OCI-LY1 (cell line): ENCODE data around the gene PLD1.
"Not testable (repeated sequence)": the region's sequence is repeated elsewhere in the genome, so short reads cannot be mapped to it uniquely, and the experiment has no call there.

ENCODE experiments used
- H2AFZ ChIP-seq: fragments of 200-600 bp; sonication (generic), shearing (Covaris generic); 2 replicates; pipeline ENCODE4 v1.6.0; 2014; ENCODE audit warnings: antibody characterized with exemption, mild to moderate bottlenecking, low read length
- H3F3A ChIP-seq: fragments of 200-600 bp; sonication (generic), shearing (Covaris generic); 2 replicates; pipeline ENCODE4 v1.6.0; 2014; ENCODE audit warnings: mild to moderate bottlenecking, antibody characterized with exemption, low read length, moderate library complexity; ENCODE audit not compliant: insufficient read depth
- H3K27ac ChIP-seq: fragments of 200-600 bp; sonication (generic); 2 replicates; pipeline ENCODE4 v1.5.1; 2014; ENCODE audit warnings: low read length, mixed run types, mild to moderate bottlenecking, low read depth; ENCODE audit not compliant: poor library complexity, severe bottlenecking
- H3K27me3 ChIP-seq: fragments of 200-600 bp; sonication (generic); 2 replicates; pipeline ENCODE4 v1.6.0; 2014; ENCODE audit warnings: antibody characterized with exemption, mild to moderate bottlenecking, low read length, moderate library complexity; ENCODE audit not compliant: insufficient read depth
- H3K36me3 ChIP-seq: fragments of 200-600 bp; sonication (generic); 2 replicates; pipeline ENCODE4 v1.6.1; 2014; ENCODE audit warnings: mild to moderate bottlenecking, antibody characterized with exemption, low read length, moderate library complexity, mixed read lengths; ENCODE audit not compliant: insufficient read depth
- H3K4me1 ChIP-seq: fragments of 200-600 bp; sonication (generic); 2 replicates; pipeline ENCODE4 v1.5.1; 2014; ENCODE audit warnings: mild to moderate bottlenecking, low read length, moderate library complexity; ENCODE audit not compliant: insufficient read depth, severe bottlenecking
- H3K4me2 ChIP-seq: fragments of 200-600 bp; sonication (generic), shearing (Covaris generic); 2 replicates; pipeline ENCODE4 v1.6.1; 2014; ENCODE audit warnings: low read length
- H3K4me3 ChIP-seq: fragments of 200-600 bp; sonication (generic); 2 replicates; pipeline ENCODE4 v1.5.1; 2014; ENCODE audit warnings: low read length, low read depth, mild to moderate bottlenecking, mixed read lengths; ENCODE audit not compliant: poor library complexity, severe bottlenecking
- H3K79me2 ChIP-seq: fragments of 200-600 bp; shearing (Covaris generic); 2 replicates; pipeline ENCODE4 v1.6.1; 2016; ENCODE audit warnings: mixed run types, low read length, mixed read lengths; ENCODE audit not compliant: insufficient read depth
- H3K9ac ChIP-seq: fragments of 200-600 bp; sonication (generic), shearing (Covaris generic); 2 replicates; pipeline ENCODE4 v1.6.1; 2014; ENCODE audit warnings: mild to moderate bottlenecking, low read length, mixed read lengths
- H3K9me2 ChIP-seq: fragments of 200-600 bp; sonication (generic), shearing (Covaris generic); 2 replicates; pipeline ENCODE4 v1.6.1; 2014; ENCODE audit warnings: low read depth, mild to moderate bottlenecking, low read length, mixed read lengths
- H3K9me3 ChIP-seq: fragments of 200-600 bp; shearing (Covaris generic); 2 replicates; pipeline ENCODE4 v1.6.1; 2014; ENCODE audit warnings: low read length, mixed read lengths
- H4K20me1 ChIP-seq: fragments of 200-600 bp; sonication (generic), shearing (Covaris generic); 2 replicates; pipeline ENCODE4 v1.6.0; 2016; ENCODE audit warnings: mild to moderate bottlenecking, low read length; ENCODE audit not compliant: insufficient read depth
- CTCF ChIP-seq: fragments of 200-600 bp; sonication (generic), shearing (Covaris generic); IDR thresholded peaks from 2 replicates; pipeline ENCODE4 v1.5.1; 2017; ENCODE audit warnings: mild to moderate bottlenecking, antibody characterized with exemption, low read length, moderate library complexity, mixed read lengths
- EZH2 ChIP-seq: fragments of 200-600 bp; sonication (generic), shearing (Covaris generic); IDR thresholded peaks from 2 replicates; pipeline ENCODE4 v1.8.0; 2017; ENCODE audit warnings: borderline replicate concordance, mixed run types, mild to moderate bottlenecking, antibody characterized with exemption, low read length, moderate library complexity, mixed read lengths

The PLD1 gene

GRCh38 chr3:171636666-171637065 lies 173.6 kb downstream of the PLD1 start:
- Histone ChIP-seq H3K36me3 (no peaks in the 10 kb centered on the region), H4K20me1 (no peaks in the 10 kb centered on the region), H3K79me2 (no peaks in the 10 kb centered on the region), H2AFZ (no peak overlapping the region), H3K9ac (no peak overlapping the region), H3K27me3 (no peaks in the 10 kb centered on the region), H3F3A (no peaks in the 10 kb centered on the region), H3K4me3 (no peak overlapping the region), H3K9me3 (no peaks in the 10 kb centered on the region), H3K27ac (no peak overlapping the region), H3K9me2 (no peaks in the 10 kb centered on the region), H3K4me1 (no peaks in the 10 kb centered on the region), H3K4me2 (no peak overlapping the region)
- no peak for TF ChIP-seq CTCF
- TF ChIP-seq EZH2, result no peak

- Histone ChIP-seq H3K4me2 (no peak overlapping the region), H3K36me3 (no peaks in the 10 kb centered on the region), H3K79me2 (no peaks in the 10 kb centered on the region), H3K9me3 (0 out of 2 replicates have a peak, but pooled peaks cover 2% of the 10 kb centered on the region), H3K4me1 (no peaks in the 10 kb centered on the region), H3K9me2 (no peaks in the 10 kb centered on the region), H3F3A (no peaks in the 10 kb centered on the region), H3K27ac (no peak overlapping the region), H3K27me3 (no peaks in the 10 kb centered on the region), H3K9ac (no peak overlapping the region), H3K4me3 (no peak overlapping the region), H2AFZ (no peak overlapping the region), H4K20me1 (no peaks in the 10 kb centered on the region)
- no peak for TF ChIP-seq EZH2
- no peak for TF ChIP-seq CTCF
These were observed 177.5 kb downstream of the PLD1 start for GRCh38 chr3:171632766-171633165.

GRCh38 chr3:171626799-171627198 lies 183.5 kb downstream of the PLD1 start:
- not testable (repeated sequence) for H2AFZ ChIP-seq, H3K79me2 ChIP-seq, H3K9ac ChIP-seq, H3K27me3 ChIP-seq, H4K20me1 ChIP-seq, H3K4me2 ChIP-seq, H3K36me3 ChIP-seq, H3F3A ChIP-seq, H3K27ac ChIP-seq, H3K4me3 ChIP-seq, H3K4me1 ChIP-seq, H3K9me3 ChIP-seq, H3K9me2 ChIP-seq

- H4K20me1 ChIP-seq, result no peaks in the 10 kb centered on the region
These were observed 188.2 kb downstream of the PLD1 start for GRCh38 chr3:171622126-171622525.

More at GRCh38 chr3:171622126-171622525, 188.2 kb downstream of the PLD1 start:
- Histone ChIP-seq H3K9me3 (no peaks in the 10 kb centered on the region), H2AFZ (no peak overlapping the region), H3K27me3 (no peaks in the 10 kb centered on the region), H3K36me3 (no peaks in the 10 kb centered on the region), H3K9ac (no peak overlapping the region), H3K4me2 (no peak overlapping the region), H3K4me1 (no peaks in the 10 kb centered on the region), H3K79me2 (no peaks in the 10 kb centered on the region), H3K27ac (no peak overlapping the region), H3K9me2 (no peaks in the 10 kb centered on the region), H3F3A (no peaks in the 10 kb centered on the region), H3K4me3 (no peak overlapping the region)
- TF ChIP-seq CTCF, result no peak
